Fibroblast of mammary gland (primary cell): ENCODE data around the gene IAH1.

Experiments used
- DNase-seq: peaks from one replicate; pipeline ENCODE4 v3.0.0-alpha.2; 2010; ENCODE audit warnings: low read depth
- H3K4me3 ChIP-seq: 2 replicates; pipeline ENCODE4 v1.5.1; 2011; ENCODE audit warnings: low read depth, mild to moderate bottlenecking, low read length, moderate library complexity; ENCODE audit not compliant: control insufficient read depth
- TF ChIP-seq, protein P1 (sequence below): conservative IDR thresholded peaks from 2 replicates; pipeline ENCODE4 v1.5.1; 2011; ENCODE audit warnings: low read depth, low read length, inconsistent platforms; ENCODE audit not compliant: control insufficient read depth, insufficient read depth

IAH1 gene

DNA sequence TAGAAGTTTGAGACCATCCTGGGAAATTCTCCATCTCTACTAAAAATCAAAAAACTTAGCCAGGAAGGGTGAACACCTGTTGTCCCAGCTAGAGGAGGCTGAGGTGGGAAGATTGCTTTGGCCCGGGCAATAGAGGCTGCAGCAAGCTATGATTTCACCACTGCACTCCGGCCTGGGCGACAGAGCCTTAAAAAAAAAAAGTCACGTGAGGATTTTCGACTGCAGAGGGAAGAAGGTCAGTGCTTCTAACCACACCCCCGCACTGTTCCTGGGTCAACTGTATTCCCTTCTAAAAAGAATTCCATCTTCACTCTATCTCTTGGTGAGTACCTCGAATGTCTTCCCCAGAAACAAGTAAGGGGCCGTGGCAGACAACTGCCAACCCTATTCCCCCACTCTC, 49.9 kb downstream of the IAH1 start:
- DNase-seq = no peak
- TF ChIP-seq, protein P1, sequence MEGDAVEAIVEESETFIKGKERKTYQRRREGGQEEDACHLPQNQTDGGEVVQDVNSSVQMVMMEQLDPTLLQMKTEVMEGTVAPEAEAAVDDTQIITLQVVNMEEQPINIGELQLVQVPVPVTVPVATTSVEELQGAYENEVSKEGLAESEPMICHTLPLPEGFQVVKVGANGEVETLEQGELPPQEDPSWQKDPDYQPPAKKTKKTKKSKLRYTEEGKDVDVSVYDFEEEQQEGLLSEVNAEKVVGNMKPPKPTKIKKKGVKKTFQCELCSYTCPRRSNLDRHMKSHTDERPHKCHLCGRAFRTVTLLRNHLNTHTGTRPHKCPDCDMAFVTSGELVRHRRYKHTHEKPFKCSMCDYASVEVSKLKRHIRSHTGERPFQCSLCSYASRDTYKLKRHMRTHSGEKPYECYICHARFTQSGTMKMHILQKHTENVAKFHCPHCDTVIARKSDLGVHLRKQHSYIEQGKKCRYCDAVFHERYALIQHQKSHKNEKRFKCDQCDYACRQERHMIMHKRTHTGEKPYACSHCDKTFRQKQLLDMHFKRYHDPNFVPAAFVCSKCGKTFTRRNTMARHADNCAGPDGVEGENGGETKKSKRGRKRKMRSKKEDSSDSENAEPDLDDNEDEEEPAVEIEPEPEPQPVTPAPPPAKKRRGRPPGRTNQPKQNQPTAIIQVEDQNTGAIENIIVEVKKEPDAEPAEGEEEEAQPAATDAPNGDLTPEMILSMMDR = no peak

DNA sequence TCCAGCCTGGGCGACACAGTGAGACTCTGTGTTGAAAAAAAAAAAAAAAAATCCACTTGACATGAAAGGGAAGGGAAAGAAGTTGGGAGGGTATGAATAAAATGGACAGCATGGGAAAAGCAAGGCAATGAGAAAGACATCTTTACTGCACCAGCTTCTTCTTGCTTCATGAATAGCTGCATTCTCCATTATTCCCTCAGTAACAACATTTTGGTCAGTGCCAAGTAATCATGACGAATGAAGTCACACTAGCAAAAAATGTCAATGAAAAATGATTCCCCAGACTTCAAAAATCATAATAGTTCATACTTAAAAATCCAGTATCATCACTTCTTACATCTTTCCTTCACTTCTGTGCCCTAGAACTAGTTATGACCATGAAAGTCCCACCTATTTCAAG, 50.9 kb downstream of the IAH1 start:
- TF ChIP-seq, protein P1 = no peak
- no peak for DNase-seq
- no peak overlapping the region for H3K4me3 ChIP-seq

More for the DNA sequence above, 49.9 kb downstream of the IAH1 start:
- no peak overlapping the region for H3K4me3 ChIP-seq

DNA sequence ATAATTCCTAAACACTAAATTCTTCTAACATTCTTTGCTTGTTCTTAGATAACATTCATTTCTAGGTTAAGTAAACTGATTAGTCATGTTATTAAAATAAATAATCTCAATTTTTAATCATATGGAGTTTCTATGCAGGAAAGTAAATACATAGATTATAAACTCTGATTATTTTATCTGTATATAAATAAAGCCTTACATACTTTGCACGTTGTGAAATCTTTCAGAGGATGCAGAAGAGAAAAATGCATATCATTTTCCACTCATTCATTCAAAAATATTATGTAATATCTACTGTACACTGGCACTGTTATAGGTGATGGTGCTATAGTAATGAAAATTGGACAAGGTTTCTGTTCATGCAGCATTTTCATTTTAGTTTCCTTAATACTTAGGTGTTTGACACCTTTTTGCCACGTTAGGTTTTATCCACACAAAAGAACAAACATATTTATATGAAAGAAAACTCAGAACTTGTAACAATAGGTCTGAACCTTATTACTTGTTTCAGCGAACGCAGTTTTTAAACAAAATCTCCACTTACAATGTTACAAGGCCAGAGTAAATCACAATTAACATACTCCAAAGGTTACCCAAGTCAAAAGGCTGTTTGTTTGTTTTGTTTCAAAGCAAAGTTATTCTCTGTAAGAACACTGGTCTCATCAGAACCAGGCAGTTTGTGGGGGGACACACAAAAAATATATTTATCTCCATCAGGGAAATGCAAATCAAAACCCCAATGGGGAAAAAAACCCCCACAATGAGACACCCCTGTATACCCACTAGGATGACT, 53.8 kb downstream of the IAH1 start:
- TF ChIP-seq, protein P1 = no peak

DNA sequence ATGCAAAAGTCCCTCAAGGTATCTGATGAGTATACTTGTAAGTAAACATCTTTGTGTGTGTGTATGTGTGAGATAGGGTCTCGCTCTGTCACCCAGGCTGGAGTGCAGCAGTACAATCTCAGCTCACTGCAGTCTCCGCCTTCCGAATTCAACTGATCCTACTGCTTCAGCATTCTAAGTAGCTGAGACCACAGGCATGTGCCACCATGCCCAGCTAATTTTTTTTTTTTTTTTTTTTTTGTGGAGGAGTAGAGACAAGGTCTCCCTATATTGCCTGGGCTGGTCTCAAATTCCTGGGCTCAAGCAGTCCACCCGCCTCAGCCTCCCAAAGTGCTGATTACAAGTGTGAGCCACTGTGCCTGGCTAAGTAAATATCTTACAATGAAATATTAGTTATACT, 58.1 kb downstream of the IAH1 start:
- H3K4me3 ChIP-seq = no peak overlapping the region
- TF ChIP-seq, protein P1 = no peak
- DNase-seq = no peak

More for the DNA sequence above, 53.8 kb downstream of the IAH1 start:
- DNase-seq = no peak
- H3K4me3 ChIP-seq = no peak overlapping the region

DNA sequence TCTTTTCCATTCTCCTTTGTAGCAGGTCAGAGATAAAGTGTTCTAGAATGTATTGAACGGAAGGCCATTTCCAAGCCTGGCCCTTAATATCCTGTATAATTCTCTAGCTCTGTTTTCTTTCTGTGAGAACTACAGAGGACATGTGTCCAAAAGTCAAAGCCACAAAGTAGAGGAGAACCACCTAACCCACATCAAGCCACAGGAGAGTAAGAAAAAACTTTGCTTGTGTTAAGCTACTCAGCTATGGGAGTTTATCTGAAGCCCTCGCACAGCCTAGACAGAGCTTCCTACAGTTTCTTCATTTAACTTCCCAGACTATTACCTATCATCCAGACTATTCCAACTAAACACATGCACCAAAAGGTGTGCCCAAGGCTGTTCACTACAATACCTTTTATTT, 59.3 kb downstream of the IAH1 start:
- TF ChIP-seq, protein P1 = no peak
- no peak for DNase-seq
- H3K4me3 ChIP-seq = no peak overlapping the region

DNA sequence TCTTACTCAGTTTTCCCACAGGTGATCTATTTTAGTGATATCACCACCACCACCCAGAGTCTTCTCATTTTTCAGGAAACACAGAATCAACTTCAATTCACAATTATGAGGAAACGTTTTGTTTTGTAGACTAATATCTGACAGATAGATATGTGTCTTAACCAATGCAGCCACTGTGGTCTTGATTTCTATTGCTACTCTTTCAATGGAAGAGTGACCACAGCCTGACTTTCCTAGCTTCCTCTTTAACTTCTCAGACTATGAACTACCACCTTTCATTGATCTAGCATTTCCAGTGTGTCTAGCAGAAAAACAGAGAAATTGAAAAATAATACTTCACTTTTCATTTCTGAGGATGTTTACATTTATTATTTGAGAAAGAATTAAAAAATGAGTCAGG, 60.8 kb downstream of the IAH1 start:
- TF ChIP-seq, protein P1 = no peak
- DNase-seq = no peak
- H3K4me3 ChIP-seq = no peak overlapping the region
